Stimulated activated CD4-positive, alpha-beta T cell treated with anti-CD3 and anti-CD28 coated beads, TNF-alpha, amount 100 ng/mL, for 1 hour (primary cell): Measurements from ENCODE around the gene USP17L17.
"Not testable (repeated sequence)": the region's sequence is repeated elsewhere in the genome, so short reads cannot be mapped to it uniquely, and the experiment has no call there.

Experiments
- DNase-seq, 3 donors: peaks; one replicate each; pipeline ENCODE4 v3.0.0-alpha.2; 2020; ENCODE audit warnings: low read depth in 3 of 3, low spot score in 1 of 3

The USP17L17 gene, protein sequence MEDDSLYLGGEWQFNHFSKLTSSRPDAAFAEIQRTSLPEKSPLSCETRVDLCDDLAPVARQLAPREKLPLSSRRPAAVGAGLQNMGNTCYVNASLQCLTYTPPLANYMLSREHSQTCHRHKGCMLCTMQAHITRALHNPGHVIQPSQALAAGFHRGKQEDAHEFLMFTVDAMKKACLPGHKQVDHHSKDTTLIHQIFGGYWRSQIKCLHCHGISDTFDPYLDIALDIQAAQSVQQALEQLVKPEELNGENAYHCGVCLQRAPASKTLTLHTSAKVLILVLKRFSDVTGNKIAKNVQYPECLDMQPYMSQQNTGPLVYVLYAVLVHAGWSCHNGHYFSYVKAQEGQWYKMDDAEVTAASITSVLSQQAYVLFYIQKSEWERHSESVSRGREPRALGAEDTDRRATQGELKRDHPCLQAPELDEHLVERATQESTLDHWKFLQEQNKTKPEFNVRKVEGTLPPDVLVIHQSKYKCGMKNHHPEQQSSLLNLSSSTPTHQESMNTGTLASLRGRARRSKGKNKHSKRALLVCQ

GRCh38 chr4:9243579-9243978 is at the start of gene USP17L17:
Gene USP17L17, plus strand, starts transcription at chr4:9243879. Its CDS starts 0 bp downstream, at chr4:9243879.
- not testable (repeated sequence) for DNase-seq

- DNase-seq: not testable (repeated sequence)
Observed at GRCh38 chr4:9210357-9210756, 33.3 kb upstream of the USP17L17 start, which contains the start of gene USP17L10. Gene USP17L10, plus strand, starts transcription at chr4:9210657. Its CDS starts 0 bp downstream, at chr4:9210657.

GRCh38 chr4:9214701-9215100 is 29.0 kb upstream of the USP17L17 start:
- not testable (repeated sequence) for DNase-seq

- not testable (repeated sequence) for DNase-seq
Observed at GRCh38 chr4:9215105-9215504, 28.6 kb upstream of the USP17L17 start, which contains the start of gene USP17L11. Gene USP17L11, plus strand, starts transcription at chr4:9215405. Its CDS starts 0 bp downstream, at chr4:9215405.

DNA sequence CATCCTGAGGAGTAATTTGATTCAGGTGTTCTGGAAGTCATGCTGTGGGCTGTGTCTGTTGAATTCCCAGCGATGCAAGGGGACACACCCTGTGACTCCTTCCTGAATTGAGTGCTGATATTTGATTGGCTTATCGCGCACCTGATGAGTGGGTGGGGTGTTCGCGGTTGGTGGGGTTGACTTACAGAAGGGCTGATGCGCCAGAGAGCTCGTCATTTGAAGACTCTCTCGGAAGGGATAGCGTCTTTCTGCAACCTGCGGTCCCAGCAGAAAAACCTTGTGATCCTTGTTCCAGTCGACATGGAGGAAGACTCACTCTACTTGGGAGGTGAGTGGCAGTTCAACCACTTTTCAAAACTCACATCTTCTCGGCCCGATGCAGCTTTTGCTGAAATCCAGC is 23.8 kb upstream of the USP17L17 start, which contains the start of gene USP17L12:
USP17L12 (plus strand) TSS at position 301 of the 400 bp plus-strand sequence; CDS start at position 301, 0 bp downstream.
- not testable (repeated sequence) for DNase-seq

- not testable (repeated sequence) for DNase-seq
Observed at GRCh38 chr4:9224596-9224995, 19.1 kb upstream of the USP17L17 start, which contains the start of gene USP17L13. Gene USP17L13, plus strand, starts transcription at chr4:9224896. Its CDS starts 0 bp downstream, at chr4:9224896.

GRCh38 chr4:9230249-9230648 is 13.4 kb upstream of the USP17L17 start:
- DNase-seq: not testable (repeated sequence)

- not testable (repeated sequence) for DNase-seq
Observed at GRCh38 chr4:9234085-9234484, 9.6 kb upstream of the USP17L17 start, which contains the start of gene USP17L15. Gene USP17L15, plus strand, starts transcription at chr4:9234385. Its CDS starts 0 bp downstream, at chr4:9234385.

- not testable (repeated sequence) for DNase-seq
Observed at GRCh38 chr4:9238461-9238860, 5.2 kb upstream of the USP17L17 start.

DNA sequence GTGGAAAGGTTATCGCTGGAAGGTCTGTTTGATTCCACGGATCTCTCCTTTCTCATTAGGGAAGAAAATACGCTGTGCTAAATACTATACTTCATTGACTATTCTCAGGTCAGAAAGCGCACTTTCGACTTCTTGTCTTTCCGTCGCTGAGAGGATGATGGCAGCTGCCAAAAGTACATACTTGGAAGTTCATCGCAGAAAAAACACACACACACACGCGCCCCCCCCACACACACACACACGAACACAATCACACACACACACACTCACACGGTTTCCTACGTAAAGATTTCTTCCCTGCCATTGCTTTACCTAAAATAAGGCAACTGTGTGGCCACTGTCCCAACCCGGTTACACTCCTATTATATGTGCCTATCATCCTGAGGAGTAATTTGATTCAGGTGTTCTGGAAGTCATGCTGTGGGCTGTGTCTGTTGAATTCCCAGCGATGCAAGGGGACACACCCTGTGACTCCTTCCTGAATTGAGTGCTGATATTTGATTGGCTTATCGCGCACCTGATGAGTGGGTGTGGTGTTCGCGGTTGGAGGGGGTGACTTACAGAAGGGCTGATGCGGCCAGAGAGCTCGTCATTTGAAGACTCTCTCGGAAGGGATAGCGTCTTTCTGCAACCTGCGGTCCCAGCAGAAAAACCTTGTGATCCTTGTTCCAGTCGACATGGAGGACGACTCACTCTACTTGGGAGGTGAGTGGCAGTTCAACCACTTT is 4.4 kb downstream of the USP17L17 start, which contains the start of gene USP17L18:
USP17L18 (plus strand) TSS at position 678 of the 728 bp plus-strand sequence; CDS start at position 678, 0 bp downstream.
- not testable (repeated sequence) for DNase-seq

GRCh38 chr4:9253078-9253477 is 9.4 kb downstream of the USP17L17 start, which contains the start of gene USP17L19:
Gene USP17L19, plus strand, starts transcription at chr4:9253378. Its CDS starts 0 bp downstream, at chr4:9253378.
- not testable (repeated sequence) for DNase-seq

DNA sequence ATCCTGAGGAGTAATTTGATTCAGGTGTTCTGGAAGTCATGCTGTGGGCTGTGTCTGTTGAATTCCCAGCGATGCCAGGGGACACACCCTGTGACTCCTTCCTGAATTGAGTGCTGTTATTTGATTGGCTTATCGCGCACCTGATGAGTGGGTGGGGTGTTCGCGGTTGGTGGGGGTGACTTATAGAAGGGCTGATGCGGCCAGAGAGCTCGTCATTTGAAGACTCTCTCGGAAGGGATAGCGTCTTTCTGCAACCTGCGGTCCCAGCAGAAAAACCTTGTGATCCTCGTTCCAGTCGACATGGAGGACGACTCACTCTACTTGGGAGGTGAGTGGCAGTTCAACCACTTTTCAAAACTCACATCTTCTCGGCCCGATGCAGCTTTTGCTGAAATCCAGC is 14.1 kb downstream of the USP17L17 start, which contains the start of gene USP17L20:
USP17L20 (plus strand) TSS at position 301 of the 400 bp plus-strand sequence; CDS start at position 301, 0 bp downstream.
- not testable (repeated sequence) for DNase-seq

DNA sequence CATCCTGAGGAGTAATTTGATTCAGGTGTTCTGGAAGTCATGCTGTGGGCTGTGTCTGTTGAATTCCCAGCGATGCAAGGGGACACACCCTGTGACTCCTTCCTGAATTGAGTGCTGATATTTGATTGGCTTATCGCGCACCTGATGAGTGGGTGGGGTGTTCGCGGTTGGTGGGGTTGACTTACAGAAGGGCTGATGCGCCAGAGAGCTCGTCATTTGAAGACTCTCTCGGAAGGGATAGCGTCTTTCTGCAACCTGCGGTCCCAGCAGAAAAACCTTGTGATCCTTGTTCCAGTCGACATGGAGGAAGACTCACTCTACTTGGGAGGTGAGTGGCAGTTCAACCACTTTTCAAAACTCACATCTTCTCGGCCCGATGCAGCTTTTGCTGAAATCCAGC is 18.9 kb downstream of the USP17L17 start, which contains the start of gene USP17L21:
USP17L21 (plus strand) TSS at position 301 of the 400 bp plus-strand sequence; CDS start at position 301, 0 bp downstream.
- not testable (repeated sequence) for DNase-seq

GRCh38 chr4:9267319-9267718 is 23.6 kb downstream of the USP17L17 start, which contains the start of gene USP17L22:
Gene USP17L22, plus strand, starts transcription at chr4:9267619. Its CDS starts 0 bp downstream, at chr4:9267619.
- DNase-seq: not testable (repeated sequence)

DNA sequence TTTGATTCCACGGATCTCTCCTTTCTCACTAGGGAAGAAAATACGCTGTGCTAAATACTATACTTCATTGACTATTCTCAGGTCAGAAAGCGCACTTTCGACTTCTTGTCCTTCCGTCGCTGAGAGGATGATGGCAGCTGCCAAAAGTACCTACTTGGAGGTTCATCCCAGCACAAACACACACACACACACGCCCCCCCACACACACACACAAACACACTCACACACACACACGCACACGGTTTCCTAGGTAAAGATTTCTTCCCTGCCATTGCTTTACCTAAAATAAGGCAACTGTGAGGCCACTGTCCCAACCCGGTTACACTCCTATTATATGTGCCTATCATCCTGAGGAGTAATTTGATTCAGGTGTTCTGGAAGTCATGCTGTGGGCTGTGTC is 28.0 kb downstream of the USP17L17 start:
- not testable (repeated sequence) for DNase-seq
